Ovary (tissue), 9 donors: ENCODE data around the gene LGR4. TPM values are rescaled to one million over a fixed set of nuclear protein-coding genes. Genes with fewer than 3 reads are reported as not detected.

Source experiments
- DNase-seq, 5 donors: peaks; one replicate each; pipeline ENCODE4 v3.0.0-alpha.2; 2019 to 2020
- H3K27ac ChIP-seq, 2 donors: fragments of 200-600 bp; one replicate each; pipeline versions ENCODE4 v1.5.1 to v1.8.0; 2019 to 2022
- H3K27me3 ChIP-seq: fragments of 200-600 bp; one replicate; pipeline ENCODE4 v1.8.0; 2022
- H3K36me3 ChIP-seq: fragments of 200-600 bp; sonication (generic); one replicate; pipeline ENCODE4 v1.5.1; 2019
- H3K4me1 ChIP-seq: one replicate; pipeline ENCODE4 v1.8.1; 2013; ENCODE audit warnings: mild to moderate bottlenecking, moderate library complexity; ENCODE audit not compliant: insufficient read depth
- H3K4me3 ChIP-seq: fragments of 200-600 bp; sonication (generic); one replicate; pipeline ENCODE4 v1.5.1; 2017
- H3K9me3 ChIP-seq, 2 donors: fragments of 200-600 bp in 1 of 2; sonication (generic) in 1 of 2; one replicate each; pipeline versions ENCODE4 v1.5.1 to v1.8.1; 2013 to 2019; ENCODE audit warnings: mild to moderate bottlenecking in 1 of 2, moderate library complexity in 1 of 2
- CTCF ChIP-seq, 3 donors: fragments of 450-650 bp in 2 of 3; fragments of 200-600 bp in 1 of 3; IDR thresholded peaks; one replicate each; pipeline versions ENCODE4 v1.5.1 to v1.8.0; 2016 to 2022; ENCODE audit warnings: antibody characterized with exemption in 3 of 3, mild to moderate bottlenecking in 1 of 3
- EP300 ChIP-seq: sonication (generic); formaldehyde crosslinking; IDR thresholded peaks from one replicate; pipeline ENCODE4 v1.6.1; 2017; ENCODE audit warnings: antibody characterized with exemption
- POLR2A ChIP-seq: fragments of 450-650 bp; IDR thresholded peaks from one replicate; pipeline ENCODE4 v1.6.1; 2017; ENCODE audit warnings: antibody characterized with exemption, mild to moderate bottlenecking, moderate library complexity
- WGBS, 3 donors: extraction: QIAGEN DNeasy Blood & Tissue Kit in 1 of 3; methylation state at CpG; one replicate each; pipeline versions ENCODE4 v1.1.5 to v1.1.7; 2013 to 2017; 5-methylcytosine and 5-hydroxymethylcytosine counted together
- intact Hi-C, 4 donors: fragments of 100-400 bp; cut with DNase I; formaldehyde crosslinking; loops; one replicate each; pipeline versions ENCODE4 v1.11.0 to v1.15.1; 2022 to 2023
- polyA plus RNA-seq, 2 donors: library from polyadenylated mRNA; stranded (reverse); fragments of 200-250 nt in 1 of 2; fragments of 350-450 nt in 1 of 2; fragmentation: Illumina TruSeq in 1 of 2; extraction: RNeasy Lipid Tissue Mini Kit (QIAGEN cat#74804) in 1 of 2; gene quantifications; one replicate each; pipeline ENCODE4 v1.2.3, GENCODE V29; 2013 to 2014
- total RNA-seq, 7 donors: library from RNA; depleted of rRNA in 2 of 7; stranded (reverse); fragments of >200 nt in 2 of 7; fragmentation: NEBNext Ultra II Directional in 3 of 7; extraction: Animal tissue kit (Norgen Biotek cat#: 25700) in 3 of 7; gene quantifications; one replicate each; pipeline versions ENCODE4 v1.1.0 to v1.2.4, GENCODE V29; 2016 to 2023
- donor health status: DM: no; HTN: no; CAD: no; lungs with moderate emphysema.
- donor health status: DM: no; HTN: no; CAD: no.
- donor health status: Bipolar disorder and iron deficiency.
- donor health status: DM: yes; HTN: yes; CAD: no.
- donor health status: DM: no; HTN: no; CAD: no.
- donor health status: DM: yes; HTN: yes; CAD: no.

The LGR4 gene
- total and polyA plus RNA-seq, 9 donors, result 15.3 to 51.1 (median 32.3) TPM

DNA sequence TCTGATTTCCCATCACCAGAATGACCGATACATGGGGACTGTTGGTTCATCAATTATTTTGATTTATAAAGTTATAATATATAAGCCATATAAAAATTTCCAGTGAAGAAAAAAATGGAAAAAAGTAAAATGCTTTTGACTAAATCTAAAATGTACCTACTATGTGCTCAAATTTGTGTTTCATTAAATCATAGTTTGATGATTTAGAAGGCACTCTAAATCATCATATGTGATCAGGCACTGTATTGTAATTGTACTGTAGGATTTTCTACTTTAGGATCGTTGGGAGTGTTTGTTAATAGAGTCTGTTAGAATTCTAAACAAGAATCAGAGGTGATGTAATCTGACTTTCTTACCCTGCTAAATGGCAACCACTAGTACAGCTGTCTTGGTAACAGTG, 31.6 kb upstream of the LGR4 start:
- H3K4me1 ChIP-seq, result no peaks in the 10 kb centered on the region

GRCh38 chr11:27501100-27501499, 28.5 kb upstream of the LGR4 start:
- no peaks in the 10 kb centered on the region for H3K27me3 ChIP-seq
- no peak for DNase-seq
- no peaks in the 10 kb centered on the region for H3K9me3 ChIP-seq
- no peaks in the 10 kb centered on the region for H3K36me3 ChIP-seq
- H3K27ac ChIP-seq, result no peak overlapping the region
- no peaks in the 10 kb centered on the region for H3K4me1 ChIP-seq
- TF ChIP-seq POLR2A, result no peak
- no peak for TF ChIP-seq CTCF (IDR thresholded peaks at IDR 0.05)
- TF ChIP-seq EP300, result no peak
- intact Hi-C loops, result loop anchor here in 1 of 4 donors (5.0 kb wide), 1 partner anchor 1066 kb away; no protein-coding TSS in a partner anchor
- no peak overlapping the region for H3K4me3 ChIP-seq

More for the DNA sequence above, 31.6 kb upstream of the LGR4 start:
- TF ChIP-seq POLR2A (no peak), EP300 (no peak), CTCF (IDR thresholded peaks at IDR 0.05) (no peak)
- Histone ChIP-seq H3K27ac (no peak overlapping the region), H3K9me3 (no peaks in the 10 kb centered on the region), H3K36me3 (no peaks in the 10 kb centered on the region), H3K4me3 (no peak overlapping the region), H3K27me3 (no peaks in the 10 kb centered on the region)
- WGBS, 3 donors, result 58 to 69% (median 60%) methylated on average over 2 of the region's 2 CpGs
- intact Hi-C loops, result loop anchor here in 1 of 4 donors (5.0 kb wide), 1 partner anchor 1063 kb away; no protein-coding TSS in a partner anchor
- DNase-seq, result no peak

DNA sequence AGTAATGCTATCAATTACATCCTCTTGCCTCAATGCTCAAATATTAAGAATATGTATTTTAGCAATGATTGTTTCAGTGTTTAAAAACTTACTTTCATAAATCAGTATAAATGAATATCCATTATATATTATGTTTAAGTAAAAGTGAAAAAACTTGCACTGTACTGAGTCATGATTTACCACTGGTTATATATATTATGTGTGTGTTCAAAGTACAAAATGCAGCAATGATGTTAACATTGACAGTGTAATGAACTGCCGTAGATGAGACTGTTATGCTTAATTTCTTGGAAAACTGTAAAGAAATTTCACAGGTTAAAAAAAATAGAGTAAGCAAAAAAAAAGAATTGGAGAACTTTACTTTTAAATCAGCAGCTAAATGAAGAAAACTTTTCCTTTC, 25.3 kb upstream of the LGR4 start:
- no peaks in the 10 kb centered on the region for H3K4me1 ChIP-seq
- no peaks in the 10 kb centered on the region for H3K36me3 ChIP-seq
- H3K27ac ChIP-seq, result no peak overlapping the region
- no peaks in the 10 kb centered on the region for H3K27me3 ChIP-seq
- TF ChIP-seq CTCF (IDR thresholded peaks at IDR 0.05) (no peak), POLR2A (no peak), EP300 (no peak)
- WGBS, 3 donors, result 87 to 97% (median 94%) methylated on average over 1 of the region's 1 CpG
- H3K4me3 ChIP-seq, result no peak overlapping the region
- H3K9me3 ChIP-seq, result no peaks in the 10 kb centered on the region
- DNase-seq, result no peak
- intact Hi-C loops, result no loop called here

DNA sequence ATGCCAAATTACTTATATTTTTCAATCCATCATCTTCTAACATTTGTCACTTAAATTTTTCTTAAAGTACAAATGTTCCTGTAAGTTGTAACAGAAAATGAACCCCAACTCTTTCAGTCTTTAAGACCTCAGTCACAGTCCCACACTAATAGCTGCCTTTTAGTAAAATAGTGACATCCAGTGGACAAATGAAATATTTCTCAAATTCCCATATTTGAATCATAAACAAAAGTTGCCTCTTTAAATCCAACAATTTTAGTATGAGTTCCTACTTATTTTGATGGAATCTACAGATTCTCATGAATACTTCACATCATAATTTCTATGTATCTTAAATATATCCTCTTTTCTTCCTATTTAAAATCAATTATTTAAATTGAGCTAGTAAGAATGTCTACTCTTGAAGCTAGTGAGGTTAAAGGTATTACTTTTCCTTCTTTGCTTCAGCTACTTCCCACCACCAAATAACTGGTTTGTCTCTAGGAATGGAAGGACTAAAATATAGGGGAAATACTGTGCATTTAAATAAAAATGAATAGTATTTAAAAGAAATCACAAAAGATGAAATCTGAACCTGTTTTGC, 24.8 kb upstream of the LGR4 start:
- H3K4me3 ChIP-seq, result no peak overlapping the region
- TF ChIP-seq CTCF (IDR thresholded peaks at IDR 0.05) (peak in 2 of 3 donors; percentile 6 to 51), EP300 (no peak), POLR2A (no peak)
- no peaks in the 10 kb centered on the region for H3K36me3 ChIP-seq
- intact Hi-C loops, result no loop called here
- no peaks in the 10 kb centered on the region for H3K9me3 ChIP-seq
- no peak for DNase-seq
- no peaks in the 10 kb centered on the region for H3K27me3 ChIP-seq
- no peaks in the 10 kb centered on the region for H3K4me1 ChIP-seq
- no peak overlapping the region for H3K27ac ChIP-seq
